Heart right ventricle (tissue), 16 donors: ENCODE data around the gene STAB2. TPM values are rescaled to one million over a fixed set of nuclear protein-coding genes. Genes with fewer than 3 reads are reported as not detected.

ENCODE experiments used
- ATAC-seq, 8 donors: fragments of 200-7000 bp; cut with Tn5 transposase; one replicate each; pipeline ENCODE4 v1.9.1; 2020; ENCODE audit warnings: mild to moderate bottlenecking in 8 of 8, moderate library complexity in 8 of 8, moderate number of reproducible peaks in 1 of 8
- DNase-seq, 2 donors: peaks; one replicate each; pipeline ENCODE4 v3.0.0-alpha.2; 2020
- H3K27ac ChIP-seq, 10 donors: fragments of 200-600 bp; sonication (generic) in 2 of 10; one replicate each; pipeline versions ENCODE4 v1.5.0 to v1.8.0; 2020 to 2022; ENCODE audit warnings: mild to moderate bottlenecking in 3 of 10
- H3K27me3 ChIP-seq, 7 donors: fragments of 200-600 bp; one replicate each; pipeline ENCODE4 v1.8.0; 2021 to 2022; ENCODE audit warnings: mild to moderate bottlenecking in 2 of 7
- H3K36me3 ChIP-seq, 9 donors: fragments of 200-600 bp; sonication (generic) in 1 of 9; one replicate each; pipeline versions ENCODE4 v1.5.0 to v1.8.0; 2020 to 2022; ENCODE audit warnings: mild to moderate bottlenecking in 2 of 9
- H3K4me1 ChIP-seq, 9 donors: fragments of 200-600 bp; sonication (generic) in 1 of 9; one replicate each; pipeline versions ENCODE4 v1.5.0 to v1.8.0; 2020 to 2022; ENCODE audit warnings: mild to moderate bottlenecking in 4 of 9
- H3K4me3 ChIP-seq, 10 donors: fragments of 200-600 bp; sonication (generic) in 2 of 10; one replicate each; pipeline versions ENCODE4 v1.5.0 to v1.8.0; 2020 to 2022; ENCODE audit warnings: mild to moderate bottlenecking in 7 of 10, moderate library complexity in 2 of 10
- H3K9me3 ChIP-seq, 11 donors: fragments of 200-600 bp in 10 of 11; sonication (generic) in 2 of 11; one replicate each; pipeline versions ENCODE4 v1.5.0 to v1.8.0; 2013 to 2022; ENCODE audit warnings: mild to moderate bottlenecking in 2 of 11, control low read depth in 1 of 11, moderate library complexity in 1 of 11
- WGBS, 2 donors: extraction: QIAGEN DNeasy Blood & Tissue Kit; methylation state at CpG; one replicate each; pipeline ENCODE4 v1.1.7; 2013; ENCODE audit warnings: inconsistent platforms in 1 of 2; 5-methylcytosine and 5-hydroxymethylcytosine counted together
- intact Hi-C, 10 donors: fragments of 100-400 bp; cut with DNase I; formaldehyde crosslinking; loops; one replicate each; pipeline versions ENCODE4 v1.11.1 to v1.14.2; 2022
- polyA plus RNA-seq, 2 donors: library from polyadenylated mRNA; stranded (reverse); fragments of 200-250 nt; gene quantifications; one replicate each; pipeline ENCODE4 v1.2.3, GENCODE V29; 2013
- total RNA-seq, 10 donors: library from RNA; stranded (reverse); fragmentation: NEBNext Ultra II Directional in 3 of 10; extraction: Animal tissue kit (Norgen Biotek cat#: 25700) in 3 of 10; gene quantifications; one replicate each; pipeline versions ENCODE4 v1.2.1 to v1.2.4, GENCODE V29; 2021 to 2023
- TF ChIP-seq, protein P1 (sequence below), 9 donors: fragments of 200-600 bp; sonication (generic) in 2 of 9; IDR thresholded peaks; one replicate each; pipeline versions ENCODE4 v1.5.0 to v1.8.0; 2021 to 2022; ENCODE audit warnings: antibody characterized with exemption in 9 of 9, mild to moderate bottlenecking in 5 of 9, moderate library complexity in 1 of 9
- donor health status: Arrhythmogenic right ventricular cardiomyopathy.
- donor health status: ischemic (EF 13 %, LVEDD 7.1; RV severe dilation, severe dysfunction).
- donor health status: healthy with polysubstance abuse.
- donor health status: DM: no; HTN: yes; CAD: no.
- donor health status: DM: no; HTN: no; CAD: no.
- donor health status: ischemic (EF 25% LVEDD 6.9; RV normal size, moderate dysfunction).
- donor health status: ischemic (EF 25% LVEDD 5.7; RV mildly dilated, moderate dysfunction).
- donor health status: healthy.
- donor health status: DM: yes; HTN: yes; CAD: no.
- donor health status: Ischemic cardiomyopathy.
- donor health status: ischemic (EF 35%, LVEDD 5.7; RV mildly dilated, moderate dysfunction).
- donor health status: nonischemic (EF 11% LVEDD 7.7; RV severe dilation, severe dysfunction).
- donor health status: DM: yes; HTN: yes; CAD: no.
- donor health status: PGD.
- donor health status: ischemic (EF 29% LVEDD 5.4; RV normal size, mild dysfunction).
- donor health status: nonischemic (EF 23%, LVEDD 6.1; RV moderate dilation, normal function).

The STAB2 gene
- total and polyA plus RNA-seq, 12 donors, result 0.01 to 0.50 (median 0.17) TPM; not detected in 3

GRCh38 chr12:103542078-103542477, 45.0 kb upstream of the STAB2 start:
- H3K4me1 ChIP-seq, result no peaks in the 10 kb centered on the region
- peaks cover 0 to 7% (median 1%) of the 10 kb centered on the region in 7 donors for H3K27me3 ChIP-seq
- no peak overlapping the region for H3K4me3 ChIP-seq
- H3K36me3 ChIP-seq, result no peaks in the 10 kb centered on the region
- DNase-seq (no peak), ATAC-seq (no peak)
- no peaks in the 10 kb centered on the region for H3K9me3 ChIP-seq
- 57 to 65% methylated on average over 3 of the region's 3 CpGs for WGBS, 2 donors
- intact Hi-C loops, result no loop called here
- H3K27ac ChIP-seq, result no peak overlapping the region
- TF ChIP-seq, protein P1, sequence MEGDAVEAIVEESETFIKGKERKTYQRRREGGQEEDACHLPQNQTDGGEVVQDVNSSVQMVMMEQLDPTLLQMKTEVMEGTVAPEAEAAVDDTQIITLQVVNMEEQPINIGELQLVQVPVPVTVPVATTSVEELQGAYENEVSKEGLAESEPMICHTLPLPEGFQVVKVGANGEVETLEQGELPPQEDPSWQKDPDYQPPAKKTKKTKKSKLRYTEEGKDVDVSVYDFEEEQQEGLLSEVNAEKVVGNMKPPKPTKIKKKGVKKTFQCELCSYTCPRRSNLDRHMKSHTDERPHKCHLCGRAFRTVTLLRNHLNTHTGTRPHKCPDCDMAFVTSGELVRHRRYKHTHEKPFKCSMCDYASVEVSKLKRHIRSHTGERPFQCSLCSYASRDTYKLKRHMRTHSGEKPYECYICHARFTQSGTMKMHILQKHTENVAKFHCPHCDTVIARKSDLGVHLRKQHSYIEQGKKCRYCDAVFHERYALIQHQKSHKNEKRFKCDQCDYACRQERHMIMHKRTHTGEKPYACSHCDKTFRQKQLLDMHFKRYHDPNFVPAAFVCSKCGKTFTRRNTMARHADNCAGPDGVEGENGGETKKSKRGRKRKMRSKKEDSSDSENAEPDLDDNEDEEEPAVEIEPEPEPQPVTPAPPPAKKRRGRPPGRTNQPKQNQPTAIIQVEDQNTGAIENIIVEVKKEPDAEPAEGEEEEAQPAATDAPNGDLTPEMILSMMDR (IDR thresholded peaks at IDR 0.05), result no peak

DNA sequence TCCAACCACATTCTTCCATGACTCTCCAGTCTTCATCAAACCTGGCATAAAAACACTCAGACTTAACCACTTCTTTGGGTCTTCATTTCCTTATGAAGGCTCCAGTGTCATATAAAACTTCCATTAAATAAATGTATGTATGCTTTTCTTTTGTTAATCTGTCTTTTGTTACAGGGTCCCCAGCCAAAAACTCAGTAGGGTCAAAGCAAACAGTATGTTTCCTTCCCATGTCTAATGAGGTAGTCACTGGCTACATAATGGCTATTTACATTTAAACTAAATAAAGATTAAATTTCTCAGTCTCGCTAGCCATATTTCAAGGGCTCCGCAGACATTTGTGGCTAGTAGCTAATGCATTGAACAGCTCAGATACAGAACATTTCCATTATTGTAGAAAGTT, 40.1 kb upstream of the STAB2 start:
- intact Hi-C loops, result loop anchor here in 7 of 10 donors (2.0 to 5.0 kb wide), 3 partner anchors 598 to 665 kb away; no protein-coding TSS in a partner anchor
- Histone ChIP-seq H3K36me3 (no peaks in the 10 kb centered on the region), H3K4me3 (no peak overlapping the region), H3K4me1 (no peaks in the 10 kb centered on the region), H3K27me3 (peaks cover 0 to 27% (median 7%) of the 10 kb centered on the region in 7 donors), H3K9me3 (no peaks in the 10 kb centered on the region), H3K27ac (no peak overlapping the region)
- TF ChIP-seq, protein P1 (IDR thresholded peaks at IDR 0.05), result no peak
- no peak for ATAC-seq
- 95 to 97% methylated on average over 2 of the region's 2 CpGs for WGBS, 2 donors
- DNase-seq, result no peak

GRCh38 chr12:103547376-103547775, 39.7 kb upstream of the STAB2 start:
- TF ChIP-seq, protein P1 (IDR thresholded peaks at IDR 0.05), result no peak
- DNase-seq (no peak), ATAC-seq (no peak)
- Histone ChIP-seq H3K9me3 (no peaks in the 10 kb centered on the region), H3K27ac (no peak overlapping the region), H3K4me3 (no peak overlapping the region), H3K36me3 (no peaks in the 10 kb centered on the region), H3K4me1 (no peaks in the 10 kb centered on the region), H3K27me3 (peaks cover 0 to 27% (median 7%) of the 10 kb centered on the region in 7 donors)
- intact Hi-C loops, result loop anchor here in 7 of 10 donors (2.0 to 5.0 kb wide), 3 partner anchors 599 to 665 kb away; no protein-coding TSS in a partner anchor
- 61 to 70% methylated on average over 3 of the region's 3 CpGs for WGBS, 2 donors

DNA sequence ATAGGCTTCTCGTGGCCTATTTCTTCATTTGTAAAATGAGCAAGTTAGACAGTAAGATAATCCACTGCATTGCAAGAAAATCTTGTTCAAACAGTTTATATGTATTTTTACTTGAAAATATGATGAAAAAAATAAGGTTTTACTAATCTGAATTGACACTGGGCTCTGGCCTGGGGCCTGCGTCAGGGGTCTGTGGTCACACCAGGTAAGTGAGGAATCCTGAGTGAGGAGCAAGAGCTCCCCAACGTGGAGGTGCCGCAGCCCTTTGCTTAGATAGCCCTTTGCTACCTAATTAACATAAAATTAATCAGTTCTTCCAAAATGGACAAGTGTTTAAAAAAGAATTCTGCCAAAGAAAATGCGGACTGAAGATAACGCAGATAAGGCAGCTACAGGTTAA, 39.1 kb upstream of the STAB2 start:
- no peak overlapping the region for H3K27ac ChIP-seq
- peaks cover 0 to 27% (median 7%) of the 10 kb centered on the region in 7 donors for H3K27me3 ChIP-seq
- ATAC-seq (no peak), DNase-seq (no peak)
- TF ChIP-seq, protein P1 (IDR thresholded peaks at IDR 0.05), result no peak
- no peaks in the 10 kb centered on the region for H3K9me3 ChIP-seq
- WGBS, 2 donors, result 62 to 67% methylated on average over 6 of the region's 6 CpGs
- H3K4me3 ChIP-seq, result no peak overlapping the region
- intact Hi-C loops, result loop anchor here (2.0 to 5.0 kb wide), 5 partner anchors 599 to 666 kb away; no protein-coding TSS in a partner anchor
- no peaks in the 10 kb centered on the region for H3K4me1 ChIP-seq
- H3K36me3 ChIP-seq, result no peaks in the 10 kb centered on the region
